NCI-H2196 (cell line): ENCODE data around the gene NXPH2.

Experiments used
- DNase-seq: peaks from one replicate; lab custom pipeline; 2025; ENCODE audit not compliant: unreplicated experiment; lab: John Stamatoyannopoulos, UW

The NXPH2 gene

DNA sequence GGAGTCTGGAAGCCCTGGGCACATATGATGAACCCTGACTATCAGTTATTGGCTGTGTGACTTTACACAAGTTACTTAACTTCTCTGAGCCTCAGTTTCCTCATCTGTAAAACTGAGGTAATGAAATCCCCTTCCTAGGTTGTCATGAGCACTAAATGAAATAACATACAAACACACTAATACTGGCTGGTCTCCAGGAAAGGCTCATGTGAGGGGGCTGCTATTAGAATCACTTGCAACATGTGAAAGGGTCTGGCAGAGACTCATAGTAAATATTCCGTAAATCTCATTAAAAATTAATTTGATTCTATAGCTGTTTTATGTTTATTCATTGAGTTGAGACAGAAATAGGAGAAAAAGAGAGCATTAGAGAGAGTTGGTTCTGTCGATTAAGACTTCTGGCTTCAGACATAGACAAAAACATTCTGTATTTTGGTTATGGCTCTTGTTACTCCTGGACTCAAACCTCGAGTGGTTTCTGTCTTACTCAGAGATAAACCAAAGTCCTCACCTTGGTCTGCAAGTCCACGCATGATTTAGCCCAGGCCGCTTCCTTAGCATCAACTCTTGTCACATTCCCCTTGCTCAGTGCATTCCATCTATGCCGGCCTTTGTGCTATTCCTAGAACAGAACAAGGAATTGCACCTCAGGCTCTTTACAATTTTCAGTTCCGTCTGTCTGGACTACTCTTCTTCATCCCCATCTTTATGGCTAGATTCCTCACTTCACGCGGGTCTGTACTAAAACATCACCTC, 139.1 kb downstream of the NXPH2 start:
- no peak for DNase-seq

DNA sequence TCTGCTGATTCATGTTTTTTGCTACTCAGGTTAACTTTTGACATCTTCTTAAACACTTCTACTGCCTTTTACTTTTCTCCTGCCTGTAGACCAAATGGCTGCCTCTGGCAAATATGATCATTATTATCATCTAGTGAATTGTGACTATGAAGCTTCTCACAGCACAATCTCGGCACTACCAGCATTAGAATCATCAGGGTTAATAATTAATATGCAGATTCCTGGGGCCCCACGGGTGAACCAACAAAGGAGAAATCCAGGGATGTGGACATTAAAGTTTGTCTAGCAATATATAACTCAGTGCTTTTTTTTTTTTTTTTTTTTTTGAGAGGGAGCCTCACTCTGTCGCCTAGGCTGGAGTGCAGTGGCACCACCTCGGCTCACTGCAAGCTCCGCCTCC, 142.5 kb downstream of the NXPH2 start:
- no peak for DNase-seq

DNA sequence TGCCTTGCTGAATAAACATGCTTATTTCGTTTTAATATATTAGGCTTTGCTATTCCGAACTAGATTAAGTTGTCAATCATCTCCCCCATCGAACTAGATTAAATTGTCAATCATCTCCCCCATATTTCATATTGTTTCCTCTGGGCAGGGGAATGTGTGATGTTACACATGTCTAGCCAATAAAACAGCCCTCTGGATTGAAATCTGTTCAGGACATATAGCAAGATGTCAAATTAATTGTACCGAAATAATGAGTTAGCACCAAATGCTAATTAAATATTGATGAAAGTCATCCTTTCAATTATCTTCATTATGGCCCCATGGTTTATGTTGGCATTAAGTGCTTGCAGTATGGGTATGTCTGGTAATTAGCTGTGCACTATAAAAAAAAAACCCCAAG, 143.1 kb downstream of the NXPH2 start:
- DNase-seq, result no peak

DNA sequence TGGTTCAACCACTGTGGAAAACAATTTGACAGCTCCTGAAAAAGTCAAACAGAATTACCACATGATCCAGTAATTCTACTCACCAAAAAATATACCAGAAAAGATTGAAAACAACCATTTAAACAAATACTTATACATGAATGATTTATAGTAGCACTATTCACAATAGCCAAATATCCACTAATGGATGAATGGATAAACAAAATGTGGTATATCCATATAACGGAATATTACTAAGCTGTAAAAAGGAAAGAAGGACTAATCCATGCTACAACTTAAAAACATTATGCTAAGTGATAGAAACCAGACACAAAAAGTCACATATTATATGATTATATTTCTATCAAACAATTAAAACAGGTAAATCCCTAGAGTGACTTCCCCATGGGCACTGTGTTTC, 147.1 kb downstream of the NXPH2 start:
- no peak for DNase-seq

DNA sequence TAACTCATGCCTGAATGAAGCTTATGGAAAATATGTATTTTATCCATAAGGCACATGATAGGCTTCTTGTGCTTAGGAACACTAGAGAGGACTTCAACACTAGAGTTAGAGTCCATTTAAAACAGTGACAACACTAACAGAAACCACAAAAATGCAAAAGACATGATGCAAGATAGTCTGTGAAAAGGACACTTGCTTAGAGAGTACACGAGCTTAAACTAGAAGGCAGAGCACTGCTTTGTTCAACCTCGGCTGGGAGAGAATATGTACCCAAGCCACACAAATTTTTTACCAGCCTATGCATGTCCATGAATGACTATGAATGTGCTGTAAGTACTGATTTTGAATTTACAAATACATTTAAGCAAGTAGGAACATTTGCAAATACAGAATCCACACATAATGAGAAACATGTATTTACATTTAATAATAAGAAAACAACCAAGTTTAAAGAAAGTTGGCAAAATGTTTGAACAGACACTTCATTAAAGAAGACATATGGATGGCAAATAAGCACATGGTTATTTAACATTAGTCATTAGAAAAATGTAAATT, 148.0 kb downstream of the NXPH2 start:
- no peak for DNase-seq

DNA sequence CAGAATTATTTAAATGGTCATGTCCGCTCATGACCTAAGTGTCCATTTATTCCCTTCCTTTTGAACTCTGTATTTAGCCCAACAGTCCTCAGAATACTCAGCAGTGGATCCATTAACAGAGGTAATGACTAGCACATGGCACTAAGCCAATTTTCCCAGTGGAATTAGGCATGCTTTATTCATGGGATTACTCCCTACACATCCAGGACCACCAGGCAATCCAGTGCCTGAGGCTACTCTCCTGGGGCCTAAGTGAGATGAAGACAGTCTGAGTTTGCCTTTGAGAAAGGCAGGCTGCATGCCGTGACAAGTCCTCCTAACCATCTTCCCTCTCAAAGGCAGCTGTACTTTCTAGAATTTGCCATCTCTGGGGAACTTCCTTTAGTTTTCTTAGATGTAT, 150.0 kb downstream of the NXPH2 start:
- DNase-seq, result no peak

DNA sequence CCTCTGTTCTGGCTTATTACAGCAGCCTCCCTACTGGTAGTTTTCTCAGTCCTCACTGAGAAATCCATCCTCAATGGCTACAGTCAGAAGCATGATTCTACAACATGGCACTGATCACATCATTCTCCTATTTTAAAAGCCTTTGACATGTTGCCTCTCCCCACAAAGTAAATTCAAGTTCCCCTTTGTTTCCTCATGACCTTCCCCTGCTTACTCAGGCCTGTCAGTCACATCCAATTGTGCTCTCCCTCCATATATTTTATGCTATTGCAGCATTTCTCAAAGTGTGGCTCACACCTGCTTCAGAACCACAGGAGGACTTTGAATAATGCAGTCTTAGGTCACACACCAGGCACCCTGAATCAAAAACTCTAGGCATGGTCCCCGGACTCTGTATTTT, 154.0 kb downstream of the NXPH2 start:
- no peak for DNase-seq

DNA sequence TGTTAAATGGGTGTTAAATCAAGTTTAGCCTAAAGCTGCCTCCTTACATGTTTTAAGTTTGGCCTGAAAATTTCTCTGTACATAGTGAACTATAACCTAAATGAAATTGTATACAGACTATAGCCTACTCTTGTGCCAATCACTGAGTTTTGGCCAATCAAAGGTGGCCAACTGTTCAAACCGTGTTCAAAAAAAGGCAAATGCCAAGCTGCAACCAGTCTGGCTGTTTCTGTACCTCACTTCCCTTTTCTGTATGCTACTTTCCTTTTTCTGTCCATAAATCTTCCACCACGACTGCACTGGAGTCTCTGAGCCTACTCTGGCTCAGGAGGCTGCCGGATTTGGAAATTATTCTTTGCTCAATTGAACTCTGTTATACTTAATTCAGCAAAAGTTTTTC, 157.6 kb downstream of the NXPH2 start:
- DNase-seq, result no peak

DNA sequence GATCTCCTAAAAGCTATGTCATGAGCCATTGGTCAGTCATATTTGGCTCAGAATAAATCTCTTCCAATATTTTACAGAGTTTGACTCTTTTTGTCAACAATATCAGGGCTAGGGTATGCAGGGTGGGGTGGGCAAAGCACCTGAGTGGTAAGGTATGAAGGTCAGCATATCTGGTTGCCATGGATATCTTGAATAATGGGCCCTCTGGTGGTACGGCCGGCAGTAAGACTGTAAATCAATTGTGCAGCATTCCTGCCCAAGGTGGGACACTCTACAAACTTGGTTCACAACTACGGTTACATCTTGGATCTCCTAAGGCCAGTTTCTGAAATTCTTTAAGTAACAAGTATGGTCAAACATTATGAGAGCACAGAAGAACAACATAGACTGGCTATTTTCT, 159.1 kb downstream of the NXPH2 start:
- DNase-seq, result no peak

DNA sequence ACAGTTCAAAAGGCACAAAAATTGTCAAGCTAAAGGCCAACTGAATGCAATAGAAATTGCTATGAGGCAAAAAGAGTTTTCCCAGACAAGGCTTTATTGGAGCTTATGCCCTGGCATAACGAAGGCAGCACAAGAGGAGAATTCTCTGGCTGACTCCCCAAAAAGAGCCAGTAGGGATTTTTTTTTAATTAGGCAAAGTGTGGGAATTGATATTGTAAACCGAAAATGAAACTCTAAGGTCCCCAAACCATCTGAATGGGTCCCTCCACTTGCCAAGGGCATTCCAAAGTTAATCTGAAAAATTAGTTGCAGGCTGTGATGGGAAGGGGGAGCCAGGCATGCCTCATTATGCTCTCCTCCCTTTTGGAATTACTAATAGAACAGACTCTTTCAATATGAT, 159.8 kb downstream of the NXPH2 start:
- DNase-seq, result no peak
